Measurements from ENCODE around the gene SLC22A5. TPM values are rescaled to one million over a fixed set of nuclear protein-coding genes. Genes with fewer than 3 reads are reported as not detected.

Gene SLC22A5
- total and polyA plus RNA-seq, 9 of the 15 experiments (the other 6 are each of a cell fraction or from before 2014, with no cell fraction given): 3.0 to 16.6 (median 8.3) TPM

DNA sequence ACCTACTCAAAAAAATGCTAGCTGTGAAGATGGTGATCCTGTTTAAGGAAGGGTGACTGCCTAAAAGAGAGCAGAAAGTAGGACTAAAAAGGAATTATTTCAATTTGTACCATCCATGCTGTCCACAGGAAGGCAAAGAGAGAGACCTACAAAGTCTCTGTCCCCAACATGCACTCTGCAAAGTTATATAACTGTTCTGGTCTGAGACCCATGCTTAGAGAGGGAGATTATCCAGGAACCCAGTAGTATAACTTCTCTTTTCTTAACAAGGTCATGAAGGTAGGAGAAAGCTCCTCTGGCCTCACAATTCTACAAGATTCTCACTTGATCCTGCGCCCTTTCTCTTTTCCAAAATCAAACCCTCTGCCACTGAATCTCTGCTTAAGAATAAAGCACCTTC, 49.5 kb upstream of the SLC22A5 start (continued):
- TF ChIP-seq, protein P1, sequence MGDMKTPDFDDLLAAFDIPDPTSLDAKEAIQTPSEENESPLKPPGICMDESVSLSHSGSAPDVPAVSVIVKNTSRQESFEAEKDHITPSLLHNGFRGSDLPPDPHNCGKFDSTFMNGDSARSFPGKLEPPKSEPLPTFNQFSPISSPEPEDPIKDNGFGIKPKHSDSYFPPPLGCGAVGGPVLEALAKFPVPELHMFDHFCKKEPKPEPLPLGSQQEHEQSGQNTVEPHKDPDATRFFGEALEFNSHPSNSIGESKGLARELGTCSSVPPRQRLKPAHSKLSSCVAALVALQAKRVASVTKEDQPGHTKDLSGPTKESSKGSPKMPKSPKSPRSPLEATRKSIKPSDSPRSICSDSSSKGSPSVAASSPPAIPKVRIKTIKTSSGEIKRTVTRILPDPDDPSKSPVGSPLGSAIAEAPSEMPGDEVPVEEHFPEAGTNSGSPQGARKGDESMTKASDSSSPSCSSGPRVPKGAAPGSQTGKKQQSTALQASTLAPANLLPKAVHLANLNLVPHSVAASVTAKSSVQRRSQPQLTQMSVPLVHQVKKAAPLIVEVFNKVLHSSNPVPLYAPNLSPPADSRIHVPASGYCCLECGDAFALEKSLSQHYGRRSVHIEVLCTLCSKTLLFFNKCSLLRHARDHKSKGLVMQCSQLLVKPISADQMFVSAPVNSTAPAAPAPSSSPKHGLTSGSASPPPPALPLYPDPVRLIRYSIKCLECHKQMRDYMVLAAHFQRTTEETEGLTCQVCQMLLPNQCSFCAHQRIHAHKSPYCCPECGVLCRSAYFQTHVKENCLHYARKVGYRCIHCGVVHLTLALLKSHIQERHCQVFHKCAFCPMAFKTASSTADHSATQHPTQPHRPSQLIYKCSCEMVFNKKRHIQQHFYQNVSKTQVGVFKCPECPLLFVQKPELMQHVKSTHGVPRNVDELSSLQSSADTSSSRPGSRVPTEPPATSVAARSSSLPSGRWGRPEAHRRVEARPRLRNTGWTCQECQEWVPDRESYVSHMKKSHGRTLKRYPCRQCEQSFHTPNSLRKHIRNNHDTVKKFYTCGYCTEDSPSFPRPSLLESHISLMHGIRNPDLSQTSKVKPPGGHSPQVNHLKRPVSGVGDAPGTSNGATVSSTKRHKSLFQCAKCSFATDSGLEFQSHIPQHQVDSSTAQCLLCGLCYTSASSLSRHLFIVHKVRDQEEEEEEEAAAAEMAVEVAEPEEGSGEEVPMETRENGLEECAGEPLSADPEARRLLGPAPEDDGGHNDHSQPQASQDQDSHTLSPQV (IDR thresholded peaks at IDR 0.05): no peak
- no peak for TF ChIP-seq CTBP1 (IDR thresholded peaks at IDR 0.05; ENCODE audit: borderline replicate concordance)

DNA sequence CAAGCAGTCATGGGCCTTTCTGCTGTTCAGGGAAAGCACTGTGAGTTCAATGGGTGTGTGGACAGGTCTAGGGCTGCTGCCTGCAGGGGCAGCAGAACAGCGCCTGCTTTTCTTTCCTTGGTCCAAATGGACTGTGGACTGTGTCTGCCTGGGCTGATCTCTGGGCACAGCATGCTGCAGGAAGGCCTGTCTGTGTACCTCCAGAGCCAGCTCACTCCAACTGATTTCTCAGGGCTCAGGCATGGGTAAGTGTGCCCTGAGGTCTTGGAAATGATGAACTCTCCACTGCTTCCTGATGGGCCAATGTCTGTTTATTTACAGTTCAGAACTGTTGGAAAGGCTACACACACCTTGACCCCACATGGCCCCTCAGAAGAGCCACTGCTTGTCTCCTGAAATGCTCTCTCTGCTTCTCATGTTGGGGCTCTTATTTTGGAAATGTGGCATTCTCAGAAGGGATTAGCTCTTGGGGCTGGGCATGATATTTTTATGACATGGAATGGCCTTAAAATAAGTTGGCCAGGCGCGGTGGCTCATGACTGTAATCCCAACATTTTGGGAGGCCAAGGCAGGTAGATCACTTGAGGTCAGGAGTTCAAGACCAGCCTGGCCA, 48.3 kb upstream of the SLC22A5 start:
- in situ Hi-C loops (cut with MboI): no loop called here
- no peaks in the 10 kb centered on the region for H4K20me1 ChIP-seq (replicated peaks; ENCODE audit: control insufficient read depth, insufficient read depth, low read length)
- peak overlapping the region in 1 of 2 experiments; percentile 19; a peak in 1 of 4 replicates for H3K9ac ChIP-seq (ENCODE audit: insufficient read depth in 1 of 2, low read depth in 2 of 2, low read length in 2 of 2)
- no peaks in the 10 kb centered on the region for H3K27me3 ChIP-seq (ENCODE audit: control insufficient read depth in 2 of 2, insufficient read depth in 2 of 2, low read length in 2 of 2)
- no peak overlapping the region for H3K27ac ChIP-seq (ENCODE audit: extremely low read depth, low read depth, low read length)
- no peak overlapping the region for H3K4me3 ChIP-seq
- H3K79me2 ChIP-seq (ENCODE audit: control insufficient read depth, insufficient read depth, low read length): 0 out of 3 replicates have a peak, but pooled peaks cover 10% of the 10 kb centered on the region
- ATAC-seq (no peak), DNase-seq (ENCODE audit: extremely low read depth in 1 of 4, low spot score in 3 of 4) (no peak), FAIRE-seq (no peak)
- H3K4me2 ChIP-seq (ENCODE audit: insufficient read depth, low read length): no peak overlapping the region
- BruUV-seq (replicated peaks): no TSS peak
- H3K9me1 ChIP-seq (ENCODE audit: control insufficient read depth, insufficient read depth, low read length): no peaks in the 10 kb centered on the region
- H3K9me3 ChIP-seq (replicated peaks; ENCODE audit: control insufficient read depth, insufficient read depth, low read depth, low read length): no peaks in the 10 kb centered on the region
- POLR2A ChIA-PET: interaction anchor here (0.7 kb wide), 1 partner anchor 10 kb away, joined by 3 read pairs; no protein-coding TSS in a partner anchor
- H3K36me3 ChIP-seq (ENCODE audit: control insufficient read depth, insufficient read depth, low read length): peaks cover 34% of the 10 kb centered on the region
- no peak overlapping the region for H2AFZ ChIP-seq (ENCODE audit: low read depth, low read length)
- WGBS (ENCODE audit: insufficient coverage, low coverage, missing lambda C conversion rate): 100% methylated on average over 2 of the region's 3 CpGs
- intact Hi-C loops (cut with micrococcal nuclease): no loop called here
- peaks cover 25 to 37% of the 10 kb centered on the region in 2 experiments; a peak in 4 of 5 replicates for H3K4me1 ChIP-seq (replicated peaks in 1 of 2; ENCODE audit: control insufficient read depth in 2 of 2, insufficient read depth in 2 of 2, low read length in 2 of 2)
- CTCF ChIA-PET (ENCODE audit: low intra/inter-chr PET ratio): no interaction called here
- TF ChIP-seq, protein P2, sequence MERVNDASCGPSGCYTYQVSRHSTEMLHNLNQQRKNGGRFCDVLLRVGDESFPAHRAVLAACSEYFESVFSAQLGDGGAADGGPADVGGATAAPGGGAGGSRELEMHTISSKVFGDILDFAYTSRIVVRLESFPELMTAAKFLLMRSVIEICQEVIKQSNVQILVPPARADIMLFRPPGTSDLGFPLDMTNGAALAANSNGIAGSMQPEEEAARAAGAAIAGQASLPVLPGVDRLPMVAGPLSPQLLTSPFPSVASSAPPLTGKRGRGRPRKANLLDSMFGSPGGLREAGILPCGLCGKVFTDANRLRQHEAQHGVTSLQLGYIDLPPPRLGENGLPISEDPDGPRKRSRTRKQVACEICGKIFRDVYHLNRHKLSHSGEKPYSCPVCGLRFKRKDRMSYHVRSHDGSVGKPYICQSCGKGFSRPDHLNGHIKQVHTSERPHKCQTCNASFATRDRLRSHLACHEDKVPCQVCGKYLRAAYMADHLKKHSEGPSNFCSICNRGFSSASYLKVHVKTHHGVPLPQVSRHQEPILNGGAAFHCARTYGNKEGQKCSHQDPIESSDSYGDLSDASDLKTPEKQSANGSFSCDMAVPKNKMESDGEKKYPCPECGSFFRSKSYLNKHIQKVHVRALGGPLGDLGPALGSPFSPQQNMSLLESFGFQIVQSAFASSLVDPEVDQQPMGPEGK (CRISPR knock-in tag; IDR thresholded peaks at IDR 0.05; ENCODE audit: borderline replicate concordance): no peak
- TF ChIP-seq, protein P3, sequence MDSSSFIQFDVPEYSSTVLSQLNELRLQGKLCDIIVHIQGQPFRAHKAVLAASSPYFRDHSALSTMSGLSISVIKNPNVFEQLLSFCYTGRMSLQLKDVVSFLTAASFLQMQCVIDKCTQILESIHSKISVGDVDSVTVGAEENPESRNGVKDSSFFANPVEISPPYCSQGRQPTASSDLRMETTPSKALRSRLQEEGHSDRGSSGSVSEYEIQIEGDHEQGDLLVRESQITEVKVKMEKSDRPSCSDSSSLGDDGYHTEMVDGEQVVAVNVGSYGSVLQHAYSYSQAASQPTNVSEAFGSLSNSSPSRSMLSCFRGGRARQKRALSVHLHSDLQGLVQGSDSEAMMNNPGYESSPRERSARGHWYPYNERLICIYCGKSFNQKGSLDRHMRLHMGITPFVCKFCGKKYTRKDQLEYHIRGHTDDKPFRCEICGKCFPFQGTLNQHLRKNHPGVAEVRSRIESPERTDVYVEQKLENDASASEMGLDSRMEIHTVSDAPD (CRISPR knock-in tag; IDR thresholded peaks at IDR 0.05): no peak
- no peak for TF ChIP-seq PYGO2 (tag; IDR thresholded peaks at IDR 0.05)
- TF ChIP-seq, protein P4, sequence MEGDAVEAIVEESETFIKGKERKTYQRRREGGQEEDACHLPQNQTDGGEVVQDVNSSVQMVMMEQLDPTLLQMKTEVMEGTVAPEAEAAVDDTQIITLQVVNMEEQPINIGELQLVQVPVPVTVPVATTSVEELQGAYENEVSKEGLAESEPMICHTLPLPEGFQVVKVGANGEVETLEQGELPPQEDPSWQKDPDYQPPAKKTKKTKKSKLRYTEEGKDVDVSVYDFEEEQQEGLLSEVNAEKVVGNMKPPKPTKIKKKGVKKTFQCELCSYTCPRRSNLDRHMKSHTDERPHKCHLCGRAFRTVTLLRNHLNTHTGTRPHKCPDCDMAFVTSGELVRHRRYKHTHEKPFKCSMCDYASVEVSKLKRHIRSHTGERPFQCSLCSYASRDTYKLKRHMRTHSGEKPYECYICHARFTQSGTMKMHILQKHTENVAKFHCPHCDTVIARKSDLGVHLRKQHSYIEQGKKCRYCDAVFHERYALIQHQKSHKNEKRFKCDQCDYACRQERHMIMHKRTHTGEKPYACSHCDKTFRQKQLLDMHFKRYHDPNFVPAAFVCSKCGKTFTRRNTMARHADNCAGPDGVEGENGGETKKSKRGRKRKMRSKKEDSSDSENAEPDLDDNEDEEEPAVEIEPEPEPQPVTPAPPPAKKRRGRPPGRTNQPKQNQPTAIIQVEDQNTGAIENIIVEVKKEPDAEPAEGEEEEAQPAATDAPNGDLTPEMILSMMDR (IDR thresholded peaks at IDR 0.05 in 2 of 3, conservative IDR thresholded peaks at IDR 0.05 in 1 of 3; ENCODE audit: insufficient read depth in 2 of 3, low read depth in 1 of 3, low read length in 3 of 3): no peak
- TF ChIP-seq, protein P5, sequence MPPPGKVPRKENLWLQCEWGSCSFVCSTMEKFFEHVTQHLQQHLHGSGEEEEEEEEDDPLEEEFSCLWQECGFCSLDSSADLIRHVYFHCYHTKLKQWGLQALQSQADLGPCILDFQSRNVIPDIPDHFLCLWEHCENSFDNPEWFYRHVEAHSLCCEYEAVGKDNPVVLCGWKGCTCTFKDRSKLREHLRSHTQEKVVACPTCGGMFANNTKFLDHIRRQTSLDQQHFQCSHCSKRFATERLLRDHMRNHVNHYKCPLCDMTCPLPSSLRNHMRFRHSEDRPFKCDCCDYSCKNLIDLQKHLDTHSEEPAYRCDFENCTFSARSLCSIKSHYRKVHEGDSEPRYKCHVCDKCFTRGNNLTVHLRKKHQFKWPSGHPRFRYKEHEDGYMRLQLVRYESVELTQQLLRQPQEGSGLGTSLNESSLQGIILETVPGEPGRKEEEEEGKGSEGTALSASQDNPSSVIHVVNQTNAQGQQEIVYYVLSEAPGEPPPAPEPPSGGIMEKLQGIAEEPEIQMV (tag; conservative IDR thresholded peaks at IDR 0.05; ENCODE audit: low read depth): no peak
